GM12878 (cell line): ENCODE data around the gene XPO5. TPM values are rescaled to one million over a fixed set of nuclear protein-coding genes. Genes with fewer than 3 reads are reported as not detected.

Experiments used
- ATF7 ChIP-seq: fragments of 450-650 bp; IDR thresholded peaks from 2 replicates; pipeline ENCODE4 v1.6.1; 2016; ENCODE audit warnings: low read depth, mild to moderate bottlenecking
- BACH1 ChIP-seq: fragments of 450-650 bp; IDR thresholded peaks from 2 replicates; pipeline ENCODE4 v1.6.1; 2017; ENCODE audit warnings: mild to moderate bottlenecking, borderline replicate concordance
- CHD2 ChIP-seq: IDR thresholded peaks from 2 replicates; pipeline ENCODE4 v1.6.1; 2011; ENCODE audit warnings: low read depth, low read length, improper control_type of control experiment, borderline replicate concordance
- HDAC2 ChIP-seq: fragments of 200-600 bp; sonication (generic); IDR thresholded peaks from 2 replicates; pipeline ENCODE4 v1.6.1; 2017
- JUND ChIP-seq: IDR thresholded peaks from 2 replicates; pipeline ENCODE4 v1.6.1; 2012; ENCODE audit warnings: low read depth, mild to moderate bottlenecking, low read length, improper control_type of control experiment, moderate library complexity
- KAT2A ChIP-seq: conservative IDR thresholded peaks from 2 replicates; pipeline ENCODE4 v1.6.1; 2011; ENCODE audit warnings: low read depth, low read length; ENCODE audit not compliant: control insufficient read depth
- NFYB ChIP-seq: IDR thresholded peaks from 2 replicates; pipeline ENCODE4 v1.6.1; 2011; ENCODE audit warnings: low read depth, mild to moderate bottlenecking, low read length, improper control_type of control experiment, moderate library complexity; ENCODE audit not compliant: insufficient read depth
- POLR2A ChIP-seq: IDR thresholded peaks from 2 replicates; pipeline ENCODE4 v1.6.1; 2011; ENCODE audit warnings: low read depth, mild to moderate bottlenecking, low read length
- POLR2AphosphoS2 ChIP-seq: IDR thresholded peaks from 2 replicates; pipeline ENCODE4 v1.6.1; 2011; ENCODE audit warnings: low read depth, mild to moderate bottlenecking, low read length, improper control_type of control experiment, moderate library complexity
- POU2F2 ChIP-seq: IDR thresholded peaks from 3 replicates; pipeline ENCODE4 v1.6.1; 2011; ENCODE audit warnings: low read depth, mild to moderate bottlenecking, low read length, borderline replicate concordance
- RUNX3 ChIP-seq: IDR thresholded peaks from 2 replicates; pipeline ENCODE4 v1.6.1; 2012; ENCODE audit warnings: low read length, inconsistent platforms
- SIN3A ChIP-seq: IDR thresholded peaks from 2 replicates; pipeline ENCODE4 v1.6.1; 2012; ENCODE audit warnings: low read depth, low read length, improper control_type of control experiment
- TAF1 ChIP-seq: IDR thresholded peaks from 2 replicates; pipeline ENCODE4 v1.6.1; 2011; ENCODE audit warnings: mild to moderate bottlenecking, low read depth, low read length, borderline replicate concordance
- TCF12 ChIP-seq: IDR thresholded peaks from 2 replicates; pipeline ENCODE4 v1.6.1; 2011; ENCODE audit warnings: low read depth, mild to moderate bottlenecking, low read length
- TCF3 ChIP-seq: IDR thresholded peaks from 2 replicates; pipeline ENCODE4 v1.6.1; 2012; ENCODE audit warnings: low read depth, mild to moderate bottlenecking, low read length, borderline replicate concordance; ENCODE audit not compliant: insufficient read depth
- YBX1 ChIP-seq: fragments of 450-650 bp; IDR thresholded peaks from 2 replicates; pipeline ENCODE4 v1.6.1; 2016; ENCODE audit warnings: antibody characterized with exemption
- ZNF274 ChIP-seq: IDR thresholded peaks from one replicate; pipeline ENCODE4 v1.8.0; 2011; ENCODE audit not compliant: insufficient read length, insufficient read depth
- polyA plus RNA-seq, 11 experiments: library from polyadenylated mRNA; depleted of rRNA in 4 of 11; unstranded in 6 of 11; stranded (reverse) in 5 of 11; fragments of >200 nt; fragmentation: Nextera tagmentation in 4 of 11; fragmentation: Illumina TruSeq in 1 of 11; extraction: Ambion mirVana in 4 of 11; extraction: Trizol in 1 of 11; gene quantifications; 1 replicate in 1 of 11; 2 replicates in 10 of 11; pipeline versions ENCODE4 v1.2.1 to v1.2.3, GENCODE V29; 2011 to 2016; ENCODE audit warnings: inconsistent platforms in 2 of 11, missing spikeins in 2 of 11, low read depth in 1 of 11
- total RNA-seq, 4 experiments: library from RNA; depleted of rRNA in 3 of 4; stranded (reverse); fragments of >200 nt in 3 of 4; fragmentation: Illumina TruSeq in 1 of 4; extraction: Trizol in 1 of 4; gene quantifications; 2 replicates each; pipeline versions ENCODE4 v1.2.1 to v1.2.3, GENCODE V29; 2013 to 2021
- TF ChIP-seq, protein P1 (sequence below): IDR thresholded peaks from 2 replicates; pipeline ENCODE4 v1.6.1; 2012; ENCODE audit warnings: low read depth, low read length, improper control_type of control experiment
- TF ChIP-seq, protein P2 (sequence below): fragments of 150-350 bp; IDR thresholded peaks from 2 replicates; pipeline ENCODE4 v1.6.1; 2016; ENCODE audit warnings: low read depth, low read length
- TF ChIP-seq, protein P3 (sequence below): IDR thresholded peaks from 2 replicates; pipeline ENCODE4 v1.6.1; 2012; ENCODE audit warnings: low read depth, low read length, improper control_type of control experiment

The XPO5 gene
- total and polyA plus RNA-seq, 10 of the 15 experiments (the other 5 are each of a cell fraction or from before 2014, with no cell fraction given), result 11.3 to 76.0 (median 41.6) TPM

DNA sequence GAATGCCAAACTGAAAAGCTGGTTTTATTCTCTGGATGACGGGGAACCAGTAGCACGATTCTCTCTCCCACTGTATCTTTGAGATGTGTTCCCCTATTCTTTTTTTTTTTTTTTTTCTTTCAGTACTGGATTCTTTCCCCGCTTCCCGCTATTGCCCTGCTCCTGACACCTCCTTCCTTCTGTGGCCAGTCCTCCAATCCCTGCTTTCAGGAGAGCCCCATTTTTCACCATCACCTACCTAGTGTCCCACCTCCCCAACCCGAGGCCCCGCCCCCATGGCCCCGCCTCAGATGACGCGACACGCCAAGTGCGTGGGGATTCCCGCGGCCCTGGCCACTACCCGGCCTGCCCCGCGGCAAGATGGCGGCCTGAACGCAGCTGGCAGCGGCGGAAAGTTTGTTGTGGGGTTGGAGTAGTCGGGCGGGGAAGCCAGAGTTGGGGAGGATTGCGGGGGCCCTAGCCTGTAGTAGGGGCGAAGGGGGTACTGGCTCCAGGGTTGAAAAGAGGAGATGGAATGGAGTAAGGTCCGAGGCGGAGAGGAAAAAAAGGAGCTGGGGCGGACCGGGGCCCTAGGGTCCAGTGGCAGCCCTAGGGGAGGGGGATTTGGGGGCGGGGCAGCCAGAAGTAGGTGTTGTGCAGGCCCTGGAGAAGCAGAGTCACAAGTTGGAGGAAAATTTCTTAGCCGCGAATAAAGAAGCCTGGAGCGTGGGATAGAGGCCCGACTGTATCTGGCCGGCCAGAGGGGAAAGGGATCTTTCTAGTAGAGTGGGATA lies 98.4 kb downstream of the XPO5 start, which contains the start of gene TJAP1 (continued):
- TF ChIP-seq, protein P1, sequence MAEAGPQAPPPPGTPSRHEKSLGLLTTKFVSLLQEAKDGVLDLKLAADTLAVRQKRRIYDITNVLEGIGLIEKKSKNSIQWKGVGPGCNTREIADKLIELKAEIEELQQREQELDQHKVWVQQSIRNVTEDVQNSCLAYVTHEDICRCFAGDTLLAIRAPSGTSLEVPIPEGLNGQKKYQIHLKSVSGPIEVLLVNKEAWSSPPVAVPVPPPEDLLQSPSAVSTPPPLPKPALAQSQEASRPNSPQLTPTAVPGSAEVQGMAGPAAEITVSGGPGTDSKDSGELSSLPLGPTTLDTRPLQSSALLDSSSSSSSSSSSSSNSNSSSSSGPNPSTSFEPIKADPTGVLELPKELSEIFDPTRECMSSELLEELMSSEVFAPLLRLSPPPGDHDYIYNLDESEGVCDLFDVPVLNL, result peak; percentile 65; the same call in 1 of the 2 replicates
- peak; percentile 40; the same call in 1 of the 2 replicates for TF ChIP-seq ATF7
- peak; percentile 37; the same call in 1 of the 2 replicates for TF ChIP-seq BACH1
- TF ChIP-seq SIN3A, result peak; percentile 71; the same call in 1 of the 2 replicates
- peak; percentile 81 for TF ChIP-seq TCF12
- peak; percentile 82; the same call in 2 of the 3 replicates for TF ChIP-seq POU2F2
- TF ChIP-seq CHD2, result 0 out of 2 replicates have a peak, but pooled peaks have one; percentile 33
- peak; percentile 93 for TF ChIP-seq POLR2A
- no peak for TF ChIP-seq ZNF274
- 0 out of 2 replicates have a peak, but pooled peaks have one; percentile 17 for TF ChIP-seq NFYB
- TF ChIP-seq, protein P2, sequence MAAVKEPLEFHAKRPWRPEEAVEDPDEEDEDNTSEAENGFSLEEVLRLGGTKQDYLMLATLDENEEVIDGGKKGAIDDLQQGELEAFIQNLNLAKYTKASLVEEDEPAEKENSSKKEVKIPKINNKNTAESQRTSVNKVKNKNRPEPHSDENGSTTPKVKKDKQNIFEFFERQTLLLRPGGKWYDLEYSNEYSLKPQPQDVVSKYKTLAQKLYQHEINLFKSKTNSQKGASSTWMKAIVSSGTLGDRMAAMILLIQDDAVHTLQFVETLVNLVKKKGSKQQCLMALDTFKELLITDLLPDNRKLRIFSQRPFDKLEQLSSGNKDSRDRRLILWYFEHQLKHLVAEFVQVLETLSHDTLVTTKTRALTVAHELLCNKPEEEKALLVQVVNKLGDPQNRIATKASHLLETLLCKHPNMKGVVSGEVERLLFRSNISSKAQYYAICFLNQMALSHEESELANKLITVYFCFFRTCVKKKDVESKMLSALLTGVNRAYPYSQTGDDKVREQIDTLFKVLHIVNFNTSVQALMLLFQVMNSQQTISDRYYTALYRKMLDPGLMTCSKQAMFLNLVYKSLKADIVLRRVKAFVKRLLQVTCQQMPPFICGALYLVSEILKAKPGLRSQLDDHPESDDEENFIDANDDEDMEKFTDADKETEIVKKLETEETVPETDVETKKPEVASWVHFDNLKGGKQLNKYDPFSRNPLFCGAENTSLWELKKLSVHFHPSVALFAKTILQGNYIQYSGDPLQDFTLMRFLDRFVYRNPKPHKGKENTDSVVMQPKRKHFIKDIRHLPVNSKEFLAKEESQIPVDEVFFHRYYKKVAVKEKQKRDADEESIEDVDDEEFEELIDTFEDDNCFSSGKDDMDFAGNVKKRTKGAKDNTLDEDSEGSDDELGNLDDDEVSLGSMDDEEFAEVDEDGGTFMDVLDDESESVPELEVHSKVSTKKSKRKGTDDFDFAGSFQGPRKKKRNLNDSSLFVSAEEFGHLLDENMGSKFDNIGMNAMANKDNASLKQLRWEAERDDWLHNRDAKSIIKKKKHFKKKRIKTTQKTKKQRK, result no peak
- TF ChIP-seq POLR2AphosphoS2, result peak; percentile 53; the same call in 1 of the 2 replicates
- TF ChIP-seq TAF1, result peak; percentile 96
- TF ChIP-seq YBX1, result 0 out of 2 replicates have a peak, but pooled peaks have one; percentile 34
- TF ChIP-seq, protein P3, sequence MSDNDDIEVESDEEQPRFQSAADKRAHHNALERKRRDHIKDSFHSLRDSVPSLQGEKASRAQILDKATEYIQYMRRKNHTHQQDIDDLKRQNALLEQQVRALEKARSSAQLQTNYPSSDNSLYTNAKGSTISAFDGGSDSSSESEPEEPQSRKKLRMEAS, result no peak
- peak; percentile 78 for TF ChIP-seq TCF3
- no peak for TF ChIP-seq HDAC2
- TF ChIP-seq RUNX3, result peak; percentile 14
- no peak for TF ChIP-seq KAT2A
- TF ChIP-seq JUND, result 0 out of 2 replicates have a peak, but pooled peaks have one; percentile 7
